Ishikawa (cell line): ENCODE results near the gene C2CD4C.
A peak's percentile ranks its signal among the peaks of the same experiment; 100 is the strongest.

Source experiments
- CEBPB ChIP-seq: IDR thresholded peaks from 2 replicates; pipeline ENCODE4 v1.6.1; 2012
- CREB1 ChIP-seq: IDR thresholded peaks from 2 replicates; pipeline ENCODE4 v1.6.1; 2012; ENCODE audit warnings: low read depth
- EGR1 ChIP-seq: IDR thresholded peaks from 2 replicates; pipeline ENCODE4 v1.6.1; 2012
- EP300 ChIP-seq: IDR thresholded peaks from 2 replicates; pipeline ENCODE4 v1.6.1; 2012; ENCODE audit warnings: borderline replicate concordance
- FOXM1 ChIP-seq: IDR thresholded peaks from 2 replicates; pipeline ENCODE4 v1.6.1; 2012; ENCODE audit warnings: low read depth, borderline replicate concordance
- NFIC ChIP-seq: IDR thresholded peaks from 2 replicates; pipeline ENCODE4 v1.6.1; 2012
- RAD21 ChIP-seq: IDR thresholded peaks from 2 replicates; pipeline ENCODE4 v1.6.1; 2012; ENCODE audit warnings: low read depth
- TAF1 ChIP-seq: IDR thresholded peaks from 2 replicates; pipeline ENCODE4 v1.6.1; 2012; ENCODE audit warnings: low read depth, mild to moderate bottlenecking
- TCF12 ChIP-seq: IDR thresholded peaks from 2 replicates; pipeline ENCODE4 v1.6.1; 2012; ENCODE audit warnings: low read depth
- YY1 ChIP-seq: IDR thresholded peaks from 2 replicates; pipeline ENCODE4 v1.6.1; 2012; ENCODE audit warnings: low read depth
- ZBTB7A ChIP-seq: IDR thresholded peaks from 2 replicates; pipeline ENCODE4 v1.6.1; 2012; ENCODE audit warnings: low read depth
- TF ChIP-seq, protein P1 (sequence below): IDR thresholded peaks from 2 replicates; pipeline ENCODE4 v1.6.1; 2012; ENCODE audit warnings: low read depth, mild to moderate bottlenecking
- TF ChIP-seq, protein P2 (sequence below): IDR thresholded peaks from 2 replicates; pipeline ENCODE4 v1.6.1; 2012
- TF ChIP-seq, protein P3 (sequence below): IDR thresholded peaks from 2 replicates; pipeline ENCODE4 v1.6.1; 2012

DNA sequence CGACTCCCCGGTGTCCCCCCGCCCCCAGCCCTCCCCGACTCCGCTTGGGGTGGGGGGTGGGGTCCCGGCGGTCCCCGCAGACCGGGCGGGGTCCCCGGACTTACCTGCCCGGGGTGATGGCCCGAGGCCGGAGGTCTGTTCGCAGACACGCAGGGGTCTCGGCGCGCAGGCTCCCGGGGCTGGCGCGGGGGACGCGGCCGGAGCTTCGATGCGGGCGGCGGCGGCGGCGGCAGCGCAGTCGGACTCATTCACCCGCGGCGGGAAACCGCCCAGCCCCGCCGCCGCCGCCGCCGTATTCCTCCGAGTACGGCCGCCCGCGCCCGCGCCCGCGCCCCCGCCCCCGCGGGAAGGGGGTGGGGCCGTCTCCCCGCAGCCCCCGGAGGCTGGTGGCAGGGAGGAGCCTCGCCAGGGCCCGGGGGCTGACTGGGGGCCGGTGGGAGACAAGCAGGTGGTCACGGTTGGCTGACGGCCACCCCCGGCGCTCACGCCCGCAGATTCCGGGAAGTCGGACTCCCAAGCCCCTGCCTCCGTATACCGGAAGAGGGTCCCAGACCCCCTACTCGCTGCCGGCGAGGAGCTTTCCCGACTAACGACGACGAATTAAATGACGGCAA, at the start of gene C2CD4C:
- TF ChIP-seq ZBTB7A (peak; percentile 79), EP300 (no peak), YY1 (no peak), NFIC (no peak), CEBPB (no peak), RAD21 (no peak), CREB1 (no peak), FOXM1 (no peak), TCF12 (no peak), TAF1 (no peak), EGR1 (peak; percentile 30; the same call in 1 of the 2 replicates)
- TF ChIP-seq, protein P1, sequence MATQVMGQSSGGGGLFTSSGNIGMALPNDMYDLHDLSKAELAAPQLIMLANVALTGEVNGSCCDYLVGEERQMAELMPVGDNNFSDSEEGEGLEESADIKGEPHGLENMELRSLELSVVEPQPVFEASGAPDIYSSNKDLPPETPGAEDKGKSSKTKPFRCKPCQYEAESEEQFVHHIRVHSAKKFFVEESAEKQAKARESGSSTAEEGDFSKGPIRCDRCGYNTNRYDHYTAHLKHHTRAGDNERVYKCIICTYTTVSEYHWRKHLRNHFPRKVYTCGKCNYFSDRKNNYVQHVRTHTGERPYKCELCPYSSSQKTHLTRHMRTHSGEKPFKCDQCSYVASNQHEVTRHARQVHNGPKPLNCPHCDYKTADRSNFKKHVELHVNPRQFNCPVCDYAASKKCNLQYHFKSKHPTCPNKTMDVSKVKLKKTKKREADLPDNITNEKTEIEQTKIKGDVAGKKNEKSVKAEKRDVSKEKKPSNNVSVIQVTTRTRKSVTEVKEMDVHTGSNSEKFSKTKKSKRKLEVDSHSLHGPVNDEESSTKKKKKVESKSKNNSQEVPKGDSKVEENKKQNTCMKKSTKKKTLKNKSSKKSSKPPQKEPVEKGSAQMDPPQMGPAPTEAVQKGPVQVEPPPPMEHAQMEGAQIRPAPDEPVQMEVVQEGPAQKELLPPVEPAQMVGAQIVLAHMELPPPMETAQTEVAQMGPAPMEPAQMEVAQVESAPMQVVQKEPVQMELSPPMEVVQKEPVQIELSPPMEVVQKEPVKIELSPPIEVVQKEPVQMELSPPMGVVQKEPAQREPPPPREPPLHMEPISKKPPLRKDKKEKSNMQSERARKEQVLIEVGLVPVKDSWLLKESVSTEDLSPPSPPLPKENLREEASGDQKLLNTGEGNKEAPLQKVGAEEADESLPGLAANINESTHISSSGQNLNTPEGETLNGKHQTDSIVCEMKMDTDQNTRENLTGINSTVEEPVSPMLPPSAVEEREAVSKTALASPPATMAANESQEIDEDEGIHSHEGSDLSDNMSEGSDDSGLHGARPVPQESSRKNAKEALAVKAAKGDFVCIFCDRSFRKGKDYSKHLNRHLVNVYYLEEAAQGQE = no peak
- TF ChIP-seq, protein P2, sequence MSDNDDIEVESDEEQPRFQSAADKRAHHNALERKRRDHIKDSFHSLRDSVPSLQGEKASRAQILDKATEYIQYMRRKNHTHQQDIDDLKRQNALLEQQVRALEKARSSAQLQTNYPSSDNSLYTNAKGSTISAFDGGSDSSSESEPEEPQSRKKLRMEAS = no peak
- TF ChIP-seq, protein P3, sequence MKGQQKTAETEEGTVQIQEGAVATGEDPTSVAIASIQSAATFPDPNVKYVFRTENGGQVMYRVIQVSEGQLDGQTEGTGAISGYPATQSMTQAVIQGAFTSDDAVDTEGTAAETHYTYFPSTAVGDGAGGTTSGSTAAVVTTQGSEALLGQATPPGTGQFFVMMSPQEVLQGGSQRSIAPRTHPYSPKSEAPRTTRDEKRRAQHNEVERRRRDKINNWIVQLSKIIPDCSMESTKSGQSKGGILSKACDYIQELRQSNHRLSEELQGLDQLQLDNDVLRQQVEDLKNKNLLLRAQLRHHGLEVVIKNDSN = no peak
